ENCODE results near the gene CLIC4.

CLIC4 gene

GRCh38 chr1:24735156-24735508, 10.1 kb upstream of the CLIC4 start:
- Mint-ChIP-seq H3K36me3 (ENCODE audit: low read depth) (no peaks in the 10 kb centered on the region), H3K27ac (peak overlapping the region; percentile 95), H3K9me3 (no peaks in the 10 kb centered on the region), H3K4me3 (no peak overlapping the region), H3K4me1 (peaks cover 47% of the 10 kb centered on the region), H3K27me3 (ENCODE audit: low read depth, poor library complexity) (peaks cover 8% of the 10 kb centered on the region)
- no peak for DNase-seq
- TF ChIP-seq, protein P1, sequence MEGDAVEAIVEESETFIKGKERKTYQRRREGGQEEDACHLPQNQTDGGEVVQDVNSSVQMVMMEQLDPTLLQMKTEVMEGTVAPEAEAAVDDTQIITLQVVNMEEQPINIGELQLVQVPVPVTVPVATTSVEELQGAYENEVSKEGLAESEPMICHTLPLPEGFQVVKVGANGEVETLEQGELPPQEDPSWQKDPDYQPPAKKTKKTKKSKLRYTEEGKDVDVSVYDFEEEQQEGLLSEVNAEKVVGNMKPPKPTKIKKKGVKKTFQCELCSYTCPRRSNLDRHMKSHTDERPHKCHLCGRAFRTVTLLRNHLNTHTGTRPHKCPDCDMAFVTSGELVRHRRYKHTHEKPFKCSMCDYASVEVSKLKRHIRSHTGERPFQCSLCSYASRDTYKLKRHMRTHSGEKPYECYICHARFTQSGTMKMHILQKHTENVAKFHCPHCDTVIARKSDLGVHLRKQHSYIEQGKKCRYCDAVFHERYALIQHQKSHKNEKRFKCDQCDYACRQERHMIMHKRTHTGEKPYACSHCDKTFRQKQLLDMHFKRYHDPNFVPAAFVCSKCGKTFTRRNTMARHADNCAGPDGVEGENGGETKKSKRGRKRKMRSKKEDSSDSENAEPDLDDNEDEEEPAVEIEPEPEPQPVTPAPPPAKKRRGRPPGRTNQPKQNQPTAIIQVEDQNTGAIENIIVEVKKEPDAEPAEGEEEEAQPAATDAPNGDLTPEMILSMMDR (IDR thresholded peaks at IDR 0.05): no peak

- H3K4me3 Mint-ChIP-seq: peak overlapping the region; percentile 7
- DNase-seq: no peak
- peak overlapping the region; percentile 95 for H3K27ac Mint-ChIP-seq
- TF ChIP-seq, protein P1 (IDR thresholded peaks at IDR 0.05): no peak
- peaks cover 8% of the 10 kb centered on the region for H3K27me3 Mint-ChIP-seq (ENCODE audit: low read depth, poor library complexity)
- peaks cover 42% of the 10 kb centered on the region for H3K4me1 Mint-ChIP-seq
- no peaks in the 10 kb centered on the region for H3K9me3 Mint-ChIP-seq
- H3K36me3 Mint-ChIP-seq (ENCODE audit: low read depth): no peaks in the 10 kb centered on the region
Measured at GRCh38 chr1:24735509-24736375, 9.5 kb upstream of the CLIC4 start.

GRCh38 chr1:24737368-24738117, 7.7 kb upstream of the CLIC4 start:
- Mint-ChIP-seq H3K4me3 (no peak overlapping the region), H3K9me3 (no peaks in the 10 kb centered on the region), H3K27ac (no peak overlapping the region), H3K36me3 (ENCODE audit: low read depth) (no peaks in the 10 kb centered on the region), H3K27me3 (ENCODE audit: low read depth, poor library complexity) (peaks cover 8% of the 10 kb centered on the region), H3K4me1 (peaks cover 47% of the 10 kb centered on the region)
- TF ChIP-seq, protein P1 (IDR thresholded peaks at IDR 0.05): no peak
- no peak for DNase-seq

- no peak for DNase-seq
- no peaks in the 10 kb centered on the region for H3K36me3 Mint-ChIP-seq (ENCODE audit: low read depth)
- TF ChIP-seq, protein P1 (IDR thresholded peaks at IDR 0.05): no peak
- no peaks in the 10 kb centered on the region for H3K9me3 Mint-ChIP-seq
- peaks cover 8% of the 10 kb centered on the region for H3K27me3 Mint-ChIP-seq (ENCODE audit: low read depth, poor library complexity)
- H3K4me1 Mint-ChIP-seq: peaks cover 61% of the 10 kb centered on the region
- H3K27ac Mint-ChIP-seq: no peak overlapping the region
- H3K4me3 Mint-ChIP-seq: no peak overlapping the region
Measured at GRCh38 chr1:24739241-24739640, 6.0 kb upstream of the CLIC4 start.

- TF ChIP-seq, protein P1 (IDR thresholded peaks at IDR 0.05): no peak
- no peak overlapping the region for H3K4me3 Mint-ChIP-seq
- H3K4me1 Mint-ChIP-seq: peaks cover 53% of the 10 kb centered on the region
- peaks cover 8% of the 10 kb centered on the region for H3K27me3 Mint-ChIP-seq (ENCODE audit: low read depth, poor library complexity)
- peak overlapping the region; percentile 32 for H3K27ac Mint-ChIP-seq
- no peaks in the 10 kb centered on the region for H3K9me3 Mint-ChIP-seq
- H3K36me3 Mint-ChIP-seq (ENCODE audit: low read depth): peaks cover 5% of the 10 kb centered on the region
- no peak for DNase-seq
Measured at GRCh38 chr1:24742090-24742938, 2.9 kb upstream of the CLIC4 start.
